Measurements from ENCODE around the gene HSDL1. TPM values are rescaled to one million over a fixed set of nuclear protein-coding genes. Genes with fewer than 3 reads are reported as not detected.

The HSDL1 gene
- total RNA-seq, 1 donor from 2014 or later = 22.5 TPM

DNA sequence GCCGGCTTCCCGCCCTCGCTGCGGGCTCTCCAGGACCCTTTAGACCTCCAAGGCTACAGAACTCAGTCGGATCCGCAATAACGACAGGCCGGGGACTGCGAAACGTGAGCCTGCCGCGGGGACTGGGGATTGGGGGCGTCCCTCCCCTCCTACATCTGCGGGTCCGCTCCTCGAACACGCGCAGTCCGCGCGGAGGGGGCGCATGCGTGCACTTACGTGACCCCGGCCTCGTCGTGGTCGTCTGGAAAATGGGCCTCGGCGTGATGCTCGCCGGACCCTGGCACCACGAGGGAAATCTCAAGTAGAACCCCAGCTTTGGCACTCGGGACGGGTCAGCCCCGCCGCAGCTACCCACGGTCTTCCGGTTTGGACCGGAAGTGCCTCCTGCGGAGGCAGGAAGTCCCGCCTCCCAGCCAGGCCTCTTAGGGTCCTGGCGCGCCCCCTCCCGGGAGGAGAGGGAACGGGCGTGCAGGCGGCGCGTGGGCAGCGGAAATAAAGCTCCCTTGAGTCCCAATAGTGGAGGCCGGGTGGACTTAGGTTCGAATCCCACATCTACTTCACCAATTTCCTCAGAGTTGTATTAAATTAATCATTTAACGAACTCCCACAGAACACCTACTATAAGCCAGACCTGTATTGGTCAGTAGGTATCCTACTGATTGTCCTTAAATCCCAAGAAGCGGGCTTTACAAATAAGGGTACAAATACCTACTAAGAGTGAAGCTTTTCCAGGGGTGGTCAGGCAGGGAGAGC, 41.9 kb upstream of the HSDL1 start, which contains the start of gene TAF1C:
TAF1C (minus strand) TSS at position 373 of the 753 bp plus-strand sequence. CDS start 2,069 bp downstream, outside the sequence.
- Histone ChIP-seq H3K27me3 (ENCODE audit: low read depth) (no peaks in the 10 kb centered on the region), H3K4me1 (peaks cover 36% of the 10 kb centered on the region), H3K27ac (peak within 1 kb of the TSS; percentile 85), H3K4me3 (peak within 1 kb of the TSS; percentile 93), H3K36me3 (peaks cover 19% of the 10 kb centered on the region), H3K9me3 (no peaks in the 10 kb centered on the region)
- intact Hi-C loops (cut with DNase I) = no loop called here
- ATAC-seq = peak; percentile 97 to 98
- TF ChIP-seq, protein P1, sequence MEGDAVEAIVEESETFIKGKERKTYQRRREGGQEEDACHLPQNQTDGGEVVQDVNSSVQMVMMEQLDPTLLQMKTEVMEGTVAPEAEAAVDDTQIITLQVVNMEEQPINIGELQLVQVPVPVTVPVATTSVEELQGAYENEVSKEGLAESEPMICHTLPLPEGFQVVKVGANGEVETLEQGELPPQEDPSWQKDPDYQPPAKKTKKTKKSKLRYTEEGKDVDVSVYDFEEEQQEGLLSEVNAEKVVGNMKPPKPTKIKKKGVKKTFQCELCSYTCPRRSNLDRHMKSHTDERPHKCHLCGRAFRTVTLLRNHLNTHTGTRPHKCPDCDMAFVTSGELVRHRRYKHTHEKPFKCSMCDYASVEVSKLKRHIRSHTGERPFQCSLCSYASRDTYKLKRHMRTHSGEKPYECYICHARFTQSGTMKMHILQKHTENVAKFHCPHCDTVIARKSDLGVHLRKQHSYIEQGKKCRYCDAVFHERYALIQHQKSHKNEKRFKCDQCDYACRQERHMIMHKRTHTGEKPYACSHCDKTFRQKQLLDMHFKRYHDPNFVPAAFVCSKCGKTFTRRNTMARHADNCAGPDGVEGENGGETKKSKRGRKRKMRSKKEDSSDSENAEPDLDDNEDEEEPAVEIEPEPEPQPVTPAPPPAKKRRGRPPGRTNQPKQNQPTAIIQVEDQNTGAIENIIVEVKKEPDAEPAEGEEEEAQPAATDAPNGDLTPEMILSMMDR (IDR thresholded peaks at IDR 0.05) = peak; percentile 92
- peak; percentile 96 for DNase-seq

DNA sequence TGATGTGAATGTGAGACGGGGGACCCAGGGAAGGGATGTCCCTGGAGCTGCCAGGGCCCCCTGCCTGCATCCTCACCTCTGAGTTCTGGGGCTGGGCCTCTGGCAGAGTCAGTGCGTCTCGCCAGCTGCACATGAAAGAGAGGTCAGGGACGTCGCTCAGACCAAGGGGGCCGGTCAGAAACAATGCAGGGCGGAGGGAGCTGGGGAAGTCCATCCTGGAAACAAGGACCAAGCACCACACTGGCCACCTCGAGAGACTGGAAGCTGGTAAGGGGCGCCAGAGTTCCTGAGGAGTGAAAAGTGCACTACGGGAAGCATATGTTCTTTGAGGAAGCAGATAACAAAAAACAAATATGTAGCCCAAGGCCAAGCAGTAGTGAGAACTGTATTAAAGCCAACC, 39.8 kb upstream of the HSDL1 start:
- TF ChIP-seq, protein P1 (IDR thresholded peaks at IDR 0.05) = no peak
- Histone ChIP-seq H3K4me3 (peak overlapping the region; percentile 93), H3K27ac (peak overlapping the region; percentile 85), H3K4me1 (peaks cover 36% of the 10 kb centered on the region), H3K9me3 (no peaks in the 10 kb centered on the region), H3K36me3 (peaks cover 40% of the 10 kb centered on the region), H3K27me3 (ENCODE audit: low read depth) (no peaks in the 10 kb centered on the region)
- ATAC-seq = no peak
- DNase-seq = no peak
- intact Hi-C loops (cut with DNase I) = no loop called here

DNA sequence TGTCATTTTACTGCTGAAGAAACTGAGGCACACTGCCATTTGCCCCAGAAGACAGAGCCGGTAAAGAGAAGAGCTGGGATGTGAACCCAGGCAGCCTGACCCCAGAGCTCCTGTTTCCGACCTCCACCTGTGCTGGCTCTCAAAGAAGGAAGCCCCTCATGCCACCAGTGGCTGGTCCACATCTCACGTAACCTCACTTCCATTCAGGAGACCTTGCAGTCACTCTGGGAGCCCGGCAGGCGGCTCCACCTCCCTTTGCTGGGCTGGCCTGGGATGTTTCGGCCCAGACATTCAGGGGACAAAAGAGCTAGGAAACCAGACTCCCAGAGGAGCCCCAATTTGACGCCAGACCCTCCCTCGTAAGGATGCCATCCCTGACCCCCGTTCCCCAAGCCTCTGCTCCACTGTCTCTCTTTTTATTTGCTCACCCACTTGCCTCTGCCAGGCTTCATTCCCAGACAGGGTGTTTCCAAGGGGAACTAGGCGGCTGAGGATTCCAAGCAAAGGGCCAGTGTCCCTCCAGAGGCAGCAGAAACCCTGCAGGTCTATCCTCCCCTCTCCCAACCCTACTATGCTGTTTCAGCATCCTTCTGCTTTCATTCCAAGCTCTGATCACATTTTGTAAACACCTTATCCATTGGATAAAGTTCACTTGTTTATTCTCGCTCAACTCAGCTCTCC, 39.1 kb upstream of the HSDL1 start:
- no peak for DNase-seq

DNA sequence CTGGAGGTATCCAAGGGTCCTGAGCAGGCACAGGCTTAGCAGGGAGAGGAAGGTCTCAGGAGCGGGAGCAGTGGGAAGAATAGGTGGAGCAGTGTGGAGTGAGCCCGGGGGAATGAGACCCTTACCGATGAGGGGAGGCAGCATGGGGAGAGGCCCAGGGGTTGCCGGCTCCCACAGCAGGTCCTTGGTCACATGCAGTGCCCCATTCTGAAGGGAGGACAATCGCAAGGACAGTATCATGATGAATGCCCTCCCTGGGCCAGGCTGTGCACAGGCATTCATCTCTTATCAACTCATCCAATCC, 38.5 kb upstream of the HSDL1 start:
- H3K27me3 ChIP-seq (ENCODE audit: low read depth) = no peaks in the 10 kb centered on the region
- peak overlapping the region; percentile 85 for H3K27ac ChIP-seq
- DNase-seq (no peak), ATAC-seq (no peak)
- TF ChIP-seq, protein P1 (IDR thresholded peaks at IDR 0.05) = no peak
- peaks cover 36% of the 10 kb centered on the region for H3K4me1 ChIP-seq
- peaks cover 53% of the 10 kb centered on the region for H3K36me3 ChIP-seq
- no peaks in the 10 kb centered on the region for H3K9me3 ChIP-seq
- H3K4me3 ChIP-seq = no peak overlapping the region
- intact Hi-C loops (cut with DNase I) = no loop called here

More for the DNA sequence above, 39.1 kb upstream of the HSDL1 start:
- Histone ChIP-seq H3K9me3 (no peaks in the 10 kb centered on the region), H3K36me3 (peaks cover 48% of the 10 kb centered on the region), H3K4me1 (peaks cover 36% of the 10 kb centered on the region), H3K4me3 (no peak overlapping the region), H3K27me3 (ENCODE audit: low read depth) (no peaks in the 10 kb centered on the region), H3K27ac (peak overlapping the region; percentile 85)
- peak in 1 of 2 donors; percentile 19 for ATAC-seq
- TF ChIP-seq, protein P1 (IDR thresholded peaks at IDR 0.05) = peak; percentile 29
- intact Hi-C loops (cut with DNase I) = no loop called here

DNA sequence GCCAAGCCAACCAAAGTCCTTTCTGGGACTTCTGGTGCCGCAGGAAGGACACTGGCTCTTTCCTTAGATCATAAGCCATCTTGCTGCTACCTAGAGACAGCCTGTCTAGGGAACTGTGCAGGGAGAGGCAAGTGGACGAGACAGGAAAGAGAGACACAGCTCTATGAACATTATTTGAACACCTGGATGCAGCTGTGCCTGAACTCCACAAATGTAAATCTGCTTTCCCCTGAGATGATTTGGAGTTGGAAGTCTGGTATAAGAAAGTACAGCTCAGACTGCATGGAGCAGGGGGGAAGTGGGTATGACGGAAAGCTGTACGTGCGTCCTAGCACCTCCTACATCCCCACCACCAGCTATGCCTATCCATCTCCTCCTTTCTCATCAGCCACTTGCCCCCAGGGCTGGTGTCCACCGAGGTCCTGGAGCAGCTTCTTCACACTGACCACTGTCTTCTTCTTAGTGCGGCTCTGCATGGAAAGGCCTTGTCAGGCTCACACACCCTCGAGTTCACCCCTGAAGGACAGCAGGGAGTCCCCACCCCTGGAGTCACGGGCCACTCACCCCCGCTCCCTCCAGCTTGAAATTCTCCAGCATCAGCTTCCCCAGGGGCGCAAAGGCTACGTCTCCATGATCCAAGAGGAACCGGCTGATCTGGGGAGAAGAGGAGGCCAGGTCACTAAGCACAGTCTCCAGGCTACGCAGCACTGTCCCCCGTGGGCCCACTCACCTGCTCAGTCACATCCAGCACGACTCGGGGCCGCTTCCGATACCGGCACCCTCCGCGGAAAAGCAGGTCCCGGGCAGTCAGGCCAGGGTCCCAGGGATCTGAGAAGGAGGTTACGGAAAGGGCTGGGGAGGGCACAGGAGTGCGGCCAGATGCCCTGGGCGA, 37.9 kb upstream of the HSDL1 start:
- H3K4me3 ChIP-seq = no peak overlapping the region
- H3K36me3 ChIP-seq = peaks cover 59% of the 10 kb centered on the region
- peaks cover 40% of the 10 kb centered on the region for H3K4me1 ChIP-seq
- peak overlapping the region; percentile 85 for H3K27ac ChIP-seq
- ATAC-seq (no peak), DNase-seq (no peak)
- TF ChIP-seq, protein P1 (IDR thresholded peaks at IDR 0.05) = no peak
- intact Hi-C loops (cut with DNase I) = no loop called here
- no peaks in the 10 kb centered on the region for H3K27me3 ChIP-seq (ENCODE audit: low read depth)
- H3K9me3 ChIP-seq = no peaks in the 10 kb centered on the region
